OCI-LY7 (cell line): ENCODE results near the gene PSMG3.

Experiments
- CTCF ChIP-seq: fragments of 200-600 bp; sonication (generic); conservative IDR thresholded peaks from 2 replicates; pipeline ENCODE4 v1.5.1; 2014; ENCODE audit warnings: mild to moderate bottlenecking, antibody characterized with exemption, low read length, moderate library complexity, mixed read lengths
- EZH2phosphoT487 ChIP-seq: fragments of 200-600 bp; sonication (generic); IDR thresholded peaks from 2 replicates; pipeline ENCODE4 v1.6.1; 2018; ENCODE audit warnings: low read depth, borderline replicate concordance, mild to moderate bottlenecking, mixed run types, antibody characterized with exemption, low read length, moderate library complexity, mixed read lengths

DNA sequence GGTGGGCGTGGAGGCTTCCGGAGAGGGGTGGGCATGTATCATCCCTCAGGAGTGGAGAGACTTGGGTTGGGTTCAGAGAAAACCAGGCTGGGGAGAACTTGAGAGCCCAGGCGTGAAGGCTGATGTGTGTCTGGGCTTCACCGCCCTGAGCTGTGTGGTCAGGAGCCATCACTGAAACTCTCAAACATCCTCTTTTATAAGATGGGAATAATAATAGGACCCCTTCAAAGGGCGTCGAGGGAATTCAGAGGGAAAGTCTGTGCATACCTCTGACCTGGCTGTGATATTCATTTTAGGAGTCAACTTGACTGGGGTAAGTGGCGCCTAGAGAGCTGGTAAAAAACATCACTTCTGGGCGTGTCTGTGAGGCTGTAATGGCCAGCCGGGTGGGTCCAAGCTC lies 21.1 kb upstream of the PSMG3 start:
- TF ChIP-seq CTCF (no peak), EZH2phosphoT487 (no peak)
